HepG2 (cell line): ENCODE results near the gene GLO1. TPM values are rescaled to one million over a fixed set of nuclear protein-coding genes. Genes with fewer than 3 reads are reported as not detected.

Experiments
- ATM ChIP-seq: fragments of 450-650 bp; IDR thresholded peaks from 2 replicates; pipeline ENCODE4 v1.7.1; 2017; ENCODE audit warnings: mild to moderate bottlenecking, borderline replicate concordance
- CEBPG ChIP-seq: IDR thresholded peaks from 2 replicates; pipeline ENCODE4 v1.6.1; 2016
- CREB1 ChIP-seq, 2 experiments: fragments of 450-650 bp in 1 of 2; IDR thresholded peaks; 2 replicates each; pipeline ENCODE4 v1.6.1; 2016 to 2017; ENCODE audit warnings: control low read depth in 1 of 2, mild to moderate bottlenecking in 1 of 2, missing compliant biosample characterization in 1 of 2, missing genetic modification characterization in 1 of 2
- DRAP1 ChIP-seq: IDR thresholded peaks from 2 replicates; pipeline ENCODE4 v1.6.1; 2016; ENCODE audit warnings: missing genetic modification reagents, missing compliant biosample characterization
- EEA1 ChIP-seq: sonication (generic); formaldehyde crosslinking; IDR thresholded peaks from 2 replicates; pipeline ENCODE4 v1.5.1; 2020; ENCODE audit warnings: mild to moderate bottlenecking, missing genetic modification reagents, borderline replicate concordance
- JUNB ChIP-seq: sonication (generic); formaldehyde crosslinking; IDR thresholded peaks from 2 replicates; pipeline ENCODE4 v1.8.0; 2022; ENCODE audit warnings: missing genetic modification reagents, mild to moderate bottlenecking, borderline replicate concordance
- KAT7 ChIP-seq: IDR thresholded peaks from 2 replicates; pipeline ENCODE4 v1.6.1; 2018; ENCODE audit warnings: borderline replicate concordance, missing compliant biosample characterization
- KLF11 ChIP-seq: IDR thresholded peaks from 2 replicates; pipeline ENCODE4 v1.6.1; 2016; ENCODE audit warnings: missing compliant biosample characterization
- MTA3 ChIP-seq: sonication (generic); formaldehyde crosslinking; IDR thresholded peaks from 2 replicates; pipeline ENCODE4 v1.4.0; 2020; ENCODE audit warnings: missing genetic modification reagents
- NFYC ChIP-seq: IDR thresholded peaks from 2 replicates; pipeline ENCODE4 v1.6.1; 2016; ENCODE audit warnings: missing genetic modification reagents, missing compliant biosample characterization
- NR2F1 ChIP-seq, 2 experiments: fragments of 450-650 bp in 1 of 2; formaldehyde crosslinking in 1 of 2; IDR thresholded peaks; 2 replicates each; pipeline versions ENCODE4 v1.5.0 to v1.6.1; 2016 to 2020; ENCODE audit warnings: mild to moderate bottlenecking in 1 of 2, missing compliant biosample characterization in 1 of 2, missing genetic modification reagents in 1 of 2, moderate library complexity in 1 of 2
- SAFB2 ChIP-seq: sonication (generic); formaldehyde crosslinking; IDR thresholded peaks from 2 replicates; pipeline ENCODE4 v1.5.1; 2020; ENCODE audit warnings: missing genetic modification reagents, low read depth, mild to moderate bottlenecking, borderline replicate concordance
- SMC3 ChIP-seq: IDR thresholded peaks from 2 replicates; pipeline ENCODE4 v1.6.1; 2011; ENCODE audit warnings: low read length, improper control_type of control experiment
- SRSF4 ChIP-seq: fragments of 200-400 bp; formaldehyde crosslinking; IDR thresholded peaks from one replicate; pipeline ENCODE4 v1.6.1; 2018; ENCODE audit warnings: mild to moderate bottlenecking, low read depth, low read length, moderate library complexity; ENCODE audit not compliant: poor library complexity, severe bottlenecking
- TEAD2 ChIP-seq: sonication (generic); formaldehyde crosslinking; IDR thresholded peaks from 2 replicates; pipeline ENCODE4 v1.9.0; 2021; ENCODE audit warnings: missing genetic modification reagents
- TGIF2 ChIP-seq: IDR thresholded peaks from 2 replicates; pipeline ENCODE4 v1.6.1; 2016; ENCODE audit warnings: control low read depth, missing compliant biosample characterization
- TRAFD1 ChIP-seq: sonication (generic); formaldehyde crosslinking; IDR thresholded peaks from 2 replicates; pipeline ENCODE4 v1.5.1; 2020; ENCODE audit warnings: missing genetic modification reagents, mild to moderate bottlenecking, borderline replicate concordance
- TSC22D2 ChIP-seq: sonication (generic); formaldehyde crosslinking; IDR thresholded peaks from 2 replicates; pipeline ENCODE4 v1.5.1; 2020; ENCODE audit warnings: missing genetic modification reagents, mild to moderate bottlenecking, borderline replicate concordance
- ZKSCAN8 ChIP-seq: IDR thresholded peaks from 2 replicates; pipeline ENCODE4 v1.6.1; 2016; ENCODE audit warnings: borderline replicate concordance, missing genetic modification reagents, missing compliant biosample characterization
- ZNF430 ChIP-seq: sonication (generic); formaldehyde crosslinking; IDR thresholded peaks from 2 replicates; pipeline ENCODE4 v1.9.0; 2021; ENCODE audit warnings: mild to moderate bottlenecking, missing genetic modification reagents
- ZNF510 ChIP-seq: sonication (generic); formaldehyde crosslinking; IDR thresholded peaks from 2 replicates; pipeline ENCODE4 v1.4.0; 2020; ENCODE audit warnings: low read depth, mild to moderate bottlenecking, missing genetic modification reagents
- ZNF670 ChIP-seq: sonication (generic); formaldehyde crosslinking; IDR thresholded peaks from 2 replicates; pipeline ENCODE4 v1.8.0; 2022; ENCODE audit warnings: mild to moderate bottlenecking, missing genetic modification reagents, borderline replicate concordance
- ZNF703 ChIP-seq: sonication (generic); formaldehyde crosslinking; IDR thresholded peaks from 2 replicates; pipeline ENCODE4 v1.5.1; 2020; ENCODE audit warnings: missing genetic modification reagents, mild to moderate bottlenecking, moderate library complexity, borderline replicate concordance
- ZNF746 ChIP-seq: sonication (generic); formaldehyde crosslinking; IDR thresholded peaks from 2 replicates; pipeline ENCODE4 v1.8.0; 2022; ENCODE audit warnings: mild to moderate bottlenecking, missing genetic modification reagents
- ZNF776 ChIP-seq: sonication (generic); formaldehyde crosslinking; IDR thresholded peaks from 2 replicates; pipeline ENCODE4 v1.4.0; 2020; ENCODE audit warnings: mild to moderate bottlenecking, missing genetic modification reagents
- ZNF839 ChIP-seq: sonication (generic); formaldehyde crosslinking; IDR thresholded peaks from 2 replicates; pipeline ENCODE4 v1.4.0; 2020; ENCODE audit warnings: missing genetic modification reagents, mild to moderate bottlenecking, borderline replicate concordance
- ZUFSP ChIP-seq: sonication (generic); formaldehyde crosslinking; IDR thresholded peaks from 2 replicates; pipeline ENCODE4 v1.9.0; 2021; ENCODE audit warnings: missing genetic modification reagents, mild to moderate bottlenecking, borderline replicate concordance
- polyA plus RNA-seq, 8 experiments: library from polyadenylated mRNA; depleted of rRNA in 3 of 8; stranded (reverse) in 7 of 8; unstranded in 1 of 8; fragments of >200 nt; fragmentation: Illumina TruSeq in 4 of 8; extraction: Trizol in 4 of 8; gene quantifications; 2 replicates each; pipeline versions ENCODE4 v1.2.1 to v1.2.3, GENCODE V29; 2011 to 2016; ENCODE audit warnings: low read depth in 4 of 8, missing spikeins in 1 of 8, mixed read lengths in 1 of 8; ENCODE audit not compliant: insufficient read depth in 1 of 8
- total RNA-seq, 5 experiments: library from RNA; depleted of rRNA; stranded (reverse); fragments of >200 nt; fragmentation: Illumina TruSeq; extraction: Trizol; gene quantifications; 2 replicates each; pipeline ENCODE4 v1.2.3, GENCODE V29; 2016; ENCODE audit warnings: low read depth in 1 of 5

Gene GLO1
- total and polyA plus RNA-seq, 2 of the 13 experiments (the other 11 are each of a cell fraction or from before 2014, with no cell fraction given): 77.1 to 177 TPM

GRCh38 chr6:38702558-38703397 is at the start of gene GLO1 (continued):
- TF ChIP-seq TRAFD1 (CRISPR knock-in tag) (no peak), NFYC (CRISPR knock-in tag) (peak; percentile 97), TSC22D2 (CRISPR knock-in tag) (no peak; the same call in 1 of the 2 replicates), ZNF776 (CRISPR knock-in tag) (peak; percentile 79), ZNF746 (CRISPR knock-in tag) (peak; percentile 60; the same call in 1 of the 2 replicates), EEA1 (CRISPR knock-in tag) (no peak; the same call in 1 of the 2 replicates), TEAD2 (CRISPR knock-in tag) (no peak), ZKSCAN8 (CRISPR knock-in tag) (no peak), CREB1 (IDR thresholded peaks at IDR 0.05) (peak; percentile 77), CREB1 (CRISPR knock-in tag; IDR thresholded peaks at IDR 0.05) (peak; percentile 89), KAT7 (peak; percentile 92; the same call in 1 of the 2 replicates), ZUFSP (CRISPR knock-in tag) (no peak), ZNF510 (CRISPR knock-in tag) (peak; percentile 44; the same call in 1 of the 2 replicates), ZNF430 (CRISPR knock-in tag) (peak; percentile 68; the same call in 1 of the 2 replicates), NR2F1 (CRISPR knock-in tag; IDR thresholded peaks at IDR 0.05) (no peak), DRAP1 (CRISPR knock-in tag) (peak; percentile 96), MTA3 (CRISPR knock-in tag) (no peak), SRSF4 (no peak), SMC3 (no peak), CEBPG (CRISPR knock-in tag) (no peak), SAFB2 (CRISPR knock-in tag) (peak; percentile 56), ZNF839 (no peak), ZNF703 (no peak), ATM (no peak), ZNF670 (CRISPR knock-in tag) (no peak), KLF11 (CRISPR knock-in tag) (no peak), JUNB (CRISPR knock-in tag) (no peak), TGIF2 (no peak; the same call in 1 of the 2 replicates)
